GM21390 (cell line): ENCODE results near the gene CELA1.

Source experiments
- ATAC-seq: cut with Tn5 transposase; IDR thresholded peaks from one replicate; pipeline ENCODE4 v1.9.1; 2021; ENCODE audit not compliant: unreplicated experiment

CELA1 gene

DNA sequence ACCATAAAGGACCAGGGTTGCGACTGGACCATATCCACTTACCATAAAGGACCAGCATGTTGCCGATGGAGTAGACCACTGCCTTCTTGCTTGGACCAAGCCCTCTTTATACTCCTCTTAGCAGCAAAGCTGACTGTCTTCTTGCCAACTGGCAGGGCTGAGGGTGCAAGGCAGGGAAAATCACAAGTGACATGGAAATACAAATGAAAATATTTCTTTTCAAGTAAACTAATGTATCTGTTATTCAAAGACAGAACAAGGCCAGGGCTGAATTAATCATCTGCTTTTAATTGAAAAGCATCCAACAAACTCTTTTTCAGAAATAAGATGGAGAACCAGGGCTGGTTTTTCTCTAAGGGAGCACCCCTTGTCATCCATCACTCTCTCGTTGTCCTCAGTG is at the start of gene CELA1:
CELA1 (minus strand) TSS at position 99 of the 400 bp plus-strand sequence; CDS start at position 58, 41 bp downstream.
- no peak for ATAC-seq

DNA sequence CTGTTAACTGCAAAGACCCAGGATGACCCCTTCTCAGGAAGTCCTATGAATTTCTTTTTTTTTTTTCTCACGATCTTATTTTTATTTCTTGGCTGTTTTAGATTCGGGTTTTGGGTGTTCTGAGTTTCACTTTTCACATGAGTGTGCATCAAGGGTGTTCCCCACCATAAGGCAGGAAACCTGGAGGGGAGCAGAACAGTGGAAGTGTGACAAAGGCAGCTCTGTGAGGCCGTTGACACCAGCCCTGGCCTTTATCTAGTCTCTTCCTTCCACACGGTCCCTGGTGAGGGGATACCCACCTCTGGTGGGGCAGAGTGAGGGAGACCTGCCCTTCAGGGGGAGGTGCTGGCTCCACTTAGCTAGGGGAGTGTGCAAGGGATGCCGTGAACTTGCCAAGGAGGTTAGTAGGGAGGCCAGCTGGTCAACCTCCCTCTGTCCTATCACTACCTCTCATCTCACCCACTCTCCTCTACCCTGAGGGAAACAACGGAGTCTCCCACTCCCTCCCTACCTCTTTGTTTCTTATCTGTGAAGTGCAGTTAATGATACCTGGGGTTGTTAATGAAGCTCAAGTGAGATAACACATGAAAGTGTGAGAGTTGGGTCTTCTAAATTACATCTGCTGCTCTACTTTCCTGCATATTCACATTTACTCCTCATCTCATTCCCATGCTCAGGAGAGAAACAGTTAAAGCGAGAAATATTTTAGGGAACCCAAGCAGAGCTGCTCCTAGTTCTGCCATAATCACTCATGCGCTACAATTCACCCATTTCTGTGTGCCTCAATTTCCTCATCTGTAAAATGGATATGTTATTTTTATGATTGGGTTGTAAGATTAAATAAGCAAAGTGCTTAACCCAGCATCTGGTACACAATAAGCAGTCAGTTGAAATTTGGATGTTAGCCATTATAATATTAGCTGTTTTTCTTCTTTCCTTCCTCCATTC is 49.1 kb upstream of the CELA1 start:
- ATAC-seq, result no peak

DNA sequence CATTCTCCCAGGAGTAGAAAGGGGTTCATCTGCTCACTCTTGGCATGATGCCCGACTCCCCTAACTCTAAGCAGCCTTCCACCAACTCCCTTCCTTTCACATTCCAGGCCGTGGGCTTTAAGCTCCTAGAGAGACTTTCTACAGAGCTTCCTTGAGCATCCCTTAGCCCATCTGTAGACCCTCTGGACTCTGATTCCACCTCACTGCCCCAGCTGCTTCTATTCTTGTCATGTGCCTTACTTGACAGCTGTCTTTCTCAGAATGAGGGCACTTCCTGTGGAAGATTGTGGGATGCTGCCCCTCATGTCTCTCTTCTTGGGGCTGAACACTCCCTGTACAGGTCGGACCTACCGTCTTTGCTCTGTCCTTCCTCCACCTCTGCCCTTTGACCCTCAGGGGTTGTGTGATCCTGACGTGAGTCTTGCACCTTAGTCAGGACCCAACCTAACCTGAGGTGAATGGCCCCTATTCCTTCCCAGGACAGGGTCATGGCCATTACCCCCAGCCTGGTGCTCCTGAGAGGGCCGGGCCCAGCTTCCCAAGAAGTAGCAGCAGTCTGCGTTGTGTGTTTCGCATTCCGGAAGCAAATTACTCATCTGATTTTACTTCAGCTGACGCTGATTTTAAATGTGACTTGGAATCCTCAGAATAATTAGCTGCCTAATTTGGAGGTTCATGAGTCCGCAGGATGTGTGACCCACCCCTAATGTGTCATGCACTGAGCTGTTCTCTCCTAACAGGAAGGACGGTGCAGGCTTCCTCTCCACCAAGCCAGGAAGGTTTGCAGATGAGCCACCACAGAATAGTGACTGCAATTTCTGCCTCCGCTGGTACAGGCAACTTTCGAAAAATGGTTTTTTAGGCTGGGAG is 47.4 kb upstream of the CELA1 start:
- ATAC-seq, result no peak

DNA sequence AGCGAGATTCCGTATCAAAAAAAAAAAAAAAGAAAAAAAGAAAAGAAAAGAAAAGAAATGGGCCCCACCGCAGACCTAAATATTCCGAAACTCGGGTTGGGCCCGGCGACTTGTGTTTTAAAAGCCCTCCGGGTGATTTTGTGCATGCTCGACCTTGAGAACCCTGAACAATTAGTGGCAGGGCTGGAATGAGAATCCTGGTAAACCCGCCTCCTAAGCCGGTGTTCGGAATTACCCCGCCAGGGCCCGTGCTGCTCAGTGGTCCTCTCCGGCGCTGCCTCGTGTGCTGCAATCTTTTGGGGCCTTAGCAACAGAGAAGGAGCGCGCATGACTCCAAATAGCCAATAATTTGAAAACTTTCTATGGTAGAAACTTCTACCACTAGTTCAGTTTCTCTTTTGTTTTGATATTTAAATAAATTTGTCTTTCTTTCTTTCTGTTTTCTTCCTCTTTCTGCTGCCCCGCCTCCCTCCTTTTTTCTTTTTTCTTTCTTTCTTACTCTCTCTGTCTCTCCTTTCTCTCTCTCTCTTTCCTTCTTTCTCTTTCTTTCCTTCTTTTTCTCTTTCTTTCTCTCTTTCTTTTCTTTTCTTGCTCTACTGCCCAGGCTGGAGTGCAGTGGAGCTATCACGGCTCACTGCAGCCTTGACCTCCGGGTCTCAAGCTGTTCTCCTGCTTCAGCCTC is 46.2 kb upstream of the CELA1 start:
- ATAC-seq, result no peak

DNA sequence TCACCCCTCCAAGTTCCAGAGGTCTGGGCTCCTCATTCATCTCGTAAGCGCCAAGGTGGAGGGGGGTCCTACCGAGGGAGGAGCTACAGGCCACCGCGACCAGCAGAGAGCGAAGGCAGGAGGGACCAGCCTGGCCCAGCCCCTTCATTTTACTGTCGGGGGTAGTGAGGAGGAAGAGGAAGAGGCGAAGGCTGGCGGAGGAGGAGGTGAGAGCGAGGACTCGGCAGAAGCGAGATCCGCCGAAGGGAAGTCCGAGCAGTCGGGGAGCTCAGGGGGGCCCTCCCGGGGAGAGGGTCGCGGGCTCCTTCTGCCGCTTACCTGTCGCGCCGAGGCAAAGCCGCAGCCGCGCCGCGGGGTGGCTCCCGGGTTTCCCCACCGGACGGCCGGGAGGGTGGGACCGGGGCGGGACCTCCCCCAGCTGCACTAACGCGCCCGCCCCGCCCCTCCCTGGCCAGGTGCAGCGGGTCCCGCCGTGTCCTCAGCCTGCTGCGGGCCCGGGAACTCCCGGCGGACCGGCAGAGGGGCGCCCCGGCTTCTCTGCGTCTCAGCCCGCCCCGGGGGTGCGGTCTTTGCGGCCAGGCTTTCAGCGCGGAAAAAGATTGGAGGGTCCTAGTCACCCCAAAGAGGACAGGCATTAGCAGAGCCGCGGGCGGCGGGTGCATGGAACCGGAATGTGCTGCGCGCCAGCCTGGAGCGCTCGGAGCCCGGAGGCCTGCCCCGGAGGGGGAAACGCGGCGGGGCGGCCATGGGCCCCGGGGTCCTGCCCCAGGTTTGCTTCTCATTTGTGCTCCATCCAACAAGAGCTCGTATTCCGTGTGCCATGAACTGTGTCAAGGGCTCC is 45.0 kb upstream of the CELA1 start, which contains the start of gene GALNT6:
GALNT6 (minus strand) TSS at position 124 of the 841 bp plus-strand sequence. CDS start 11,625 bp downstream, outside the sequence.
- peak; percentile 41 for ATAC-seq

DNA sequence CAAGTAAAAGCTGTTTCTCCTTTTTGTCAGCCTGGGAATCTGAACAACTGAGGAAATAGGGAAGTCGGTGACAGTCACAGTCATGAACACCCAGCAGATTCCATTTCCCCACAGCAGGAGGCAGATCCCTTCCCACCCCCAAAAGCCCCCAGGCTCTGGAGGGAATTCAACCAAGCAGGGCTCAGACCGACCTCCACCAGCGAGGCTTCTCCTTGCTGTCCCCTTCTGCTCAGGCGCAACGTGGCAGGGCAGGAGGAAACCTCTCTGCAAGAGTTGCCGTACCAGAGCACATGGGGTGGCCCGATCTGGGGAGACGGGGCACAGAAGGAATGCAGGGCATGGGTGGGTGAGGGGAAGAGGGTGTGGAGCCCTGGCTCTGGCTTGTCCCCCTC is 44.4 kb upstream of the CELA1 start:
- ATAC-seq, result no peak

DNA sequence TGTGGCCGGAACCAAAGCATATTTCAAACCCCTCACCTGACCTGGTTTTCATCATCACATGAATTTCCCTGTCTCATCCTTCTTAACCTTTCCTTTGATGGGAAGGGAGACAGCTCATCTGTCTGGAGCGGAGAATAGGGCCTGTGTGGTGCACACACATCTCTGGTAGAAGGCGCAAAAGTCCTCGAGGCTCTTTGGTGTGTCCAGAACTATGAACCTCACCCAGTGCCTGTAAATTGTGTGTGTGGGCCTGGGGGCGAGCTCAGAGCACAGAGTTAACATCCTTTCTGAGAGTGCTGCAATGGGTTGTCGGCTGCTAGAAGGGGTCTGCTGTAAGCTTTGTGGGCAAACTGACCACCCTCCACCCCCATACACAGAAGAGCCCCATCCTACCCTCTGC is 44.0 kb upstream of the CELA1 start:
- no peak for ATAC-seq

DNA sequence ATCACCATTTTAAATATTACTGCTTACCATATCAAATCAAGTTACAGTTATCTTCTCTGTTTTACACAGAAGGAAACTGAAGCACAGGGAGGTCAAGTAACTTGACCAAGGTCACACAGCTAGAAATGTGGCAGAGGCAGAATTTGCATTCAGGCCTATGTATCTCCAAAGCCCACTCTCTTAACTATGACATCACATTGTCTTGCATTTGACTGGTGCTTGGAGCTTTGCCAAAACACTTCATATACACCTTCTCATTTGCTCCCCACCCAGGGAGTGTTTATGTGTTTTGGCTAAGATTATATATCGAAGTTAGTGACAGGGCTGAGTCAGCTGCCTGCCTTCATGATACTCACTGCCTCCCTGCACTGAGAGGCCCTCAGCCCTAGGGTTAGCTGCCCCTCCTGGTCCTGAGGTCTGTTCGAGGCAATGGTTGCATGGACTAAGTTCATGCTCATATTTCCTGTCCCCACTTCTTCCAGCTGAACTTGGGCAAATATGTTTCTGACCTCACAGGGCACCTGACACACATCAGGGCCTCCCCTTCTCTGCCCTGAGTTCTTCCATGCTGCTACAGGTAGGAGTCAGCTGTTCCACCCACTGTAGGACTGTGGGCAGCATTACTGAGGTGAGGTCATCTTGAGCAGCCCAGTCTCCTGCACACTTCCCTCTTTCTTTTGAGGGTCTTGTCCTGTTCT is 43.0 kb upstream of the CELA1 start:
- no peak for ATAC-seq

DNA sequence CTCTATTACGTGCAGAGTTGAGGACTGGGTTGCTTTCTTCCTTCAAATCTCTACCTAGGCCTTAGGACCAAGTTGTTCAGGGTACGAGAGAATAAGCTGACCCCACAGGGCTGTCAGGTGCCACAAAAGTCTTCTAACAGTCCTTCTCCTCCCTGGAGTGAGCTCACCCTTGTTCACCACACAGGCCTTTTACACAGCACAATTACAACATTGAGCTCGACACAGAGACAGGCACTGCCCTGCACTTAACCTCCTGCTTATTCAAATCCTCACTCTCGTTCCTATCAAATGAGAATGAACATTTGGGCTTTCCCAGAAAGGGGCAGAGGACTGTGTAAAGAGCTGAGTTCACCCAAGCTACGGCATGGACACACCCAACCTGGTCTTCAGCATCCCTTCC is 42.4 kb upstream of the CELA1 start:
- ATAC-seq, result no peak

DNA sequence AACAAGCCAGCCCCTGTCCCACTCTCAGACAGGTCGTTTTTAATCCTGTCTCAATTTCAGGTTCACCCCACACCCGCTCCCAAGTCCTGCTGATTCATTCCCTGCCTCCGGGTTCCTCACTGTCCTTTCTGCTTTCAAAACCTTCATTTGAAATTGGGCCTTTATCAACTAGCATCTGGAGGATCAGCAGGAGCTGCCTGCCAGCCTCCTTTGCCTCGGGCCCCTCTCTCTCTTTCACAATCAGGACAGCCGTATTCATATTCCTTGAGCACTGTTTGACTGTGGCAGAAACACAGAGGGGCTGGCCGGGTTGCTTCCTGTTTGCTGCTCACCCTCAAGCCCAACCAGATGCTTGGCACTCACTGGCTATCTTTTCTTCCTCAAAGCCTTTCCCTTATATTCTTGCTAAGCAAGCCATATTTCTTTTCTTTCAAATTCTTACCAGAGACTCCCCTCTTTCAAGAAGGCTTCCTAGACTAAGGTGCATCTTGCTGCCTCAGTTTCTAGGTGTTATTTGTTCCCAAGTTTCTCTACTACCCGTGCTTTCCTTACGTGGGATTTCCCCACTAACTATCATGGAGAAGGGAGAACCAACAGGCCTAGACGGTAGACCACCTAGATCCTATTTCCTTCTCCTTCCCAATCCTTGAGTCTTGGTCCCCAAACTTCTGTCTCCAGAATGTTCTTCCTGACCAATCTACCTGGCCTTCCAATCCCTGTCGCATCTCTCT is 41.8 kb upstream of the CELA1 start:
- ATAC-seq, result no peak

DNA sequence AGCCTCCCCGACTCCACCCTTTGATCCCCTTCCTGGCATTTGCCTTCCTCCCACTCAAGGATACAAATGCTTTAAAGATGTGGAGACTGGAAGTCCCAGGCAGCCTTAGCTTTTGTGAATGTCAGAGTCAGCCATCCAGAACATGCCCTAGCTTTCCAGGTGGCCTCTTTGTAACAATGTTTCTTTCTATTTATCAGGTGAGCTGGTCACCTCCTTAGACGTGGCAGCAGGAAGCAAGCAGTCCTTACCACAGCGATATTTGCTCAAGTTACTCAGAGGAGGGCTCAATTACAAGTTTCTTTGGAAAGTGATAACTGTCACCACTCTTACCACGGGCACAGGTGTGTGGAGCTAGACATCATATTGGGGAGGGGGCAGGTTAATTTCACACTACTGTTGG is 39.9 kb upstream of the CELA1 start:
- no peak for ATAC-seq

DNA sequence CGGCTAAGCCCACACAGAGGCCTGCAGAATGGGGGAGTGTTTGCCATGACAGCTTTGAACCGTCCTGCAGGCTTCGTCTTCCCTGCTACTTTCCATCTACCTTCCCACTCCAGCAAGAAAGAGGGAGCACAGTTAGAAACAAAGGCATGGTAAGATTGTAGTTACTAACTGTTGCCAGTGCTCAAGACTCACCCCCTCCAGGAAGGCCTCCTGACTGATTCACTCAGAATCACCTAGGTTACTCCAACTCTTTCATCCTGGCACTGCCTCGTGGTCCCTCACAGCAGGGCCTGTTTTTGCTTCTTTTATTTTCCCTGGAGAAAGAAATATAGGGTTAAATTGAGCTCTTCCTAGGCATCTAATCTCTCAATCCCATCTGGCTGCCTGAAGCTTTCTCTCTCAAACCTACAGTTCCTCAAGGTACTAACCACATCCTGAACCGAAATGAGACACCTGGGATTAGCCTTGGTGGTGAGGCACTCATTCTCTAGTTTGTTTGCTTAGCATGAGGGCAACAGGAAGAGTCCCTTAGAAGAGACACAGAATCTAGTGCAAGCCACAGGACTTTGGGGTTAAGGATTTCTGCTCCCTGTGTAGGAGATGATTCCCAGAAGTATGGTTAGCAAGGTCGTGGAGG is 36.9 kb upstream of the CELA1 start:
- no peak for ATAC-seq

DNA sequence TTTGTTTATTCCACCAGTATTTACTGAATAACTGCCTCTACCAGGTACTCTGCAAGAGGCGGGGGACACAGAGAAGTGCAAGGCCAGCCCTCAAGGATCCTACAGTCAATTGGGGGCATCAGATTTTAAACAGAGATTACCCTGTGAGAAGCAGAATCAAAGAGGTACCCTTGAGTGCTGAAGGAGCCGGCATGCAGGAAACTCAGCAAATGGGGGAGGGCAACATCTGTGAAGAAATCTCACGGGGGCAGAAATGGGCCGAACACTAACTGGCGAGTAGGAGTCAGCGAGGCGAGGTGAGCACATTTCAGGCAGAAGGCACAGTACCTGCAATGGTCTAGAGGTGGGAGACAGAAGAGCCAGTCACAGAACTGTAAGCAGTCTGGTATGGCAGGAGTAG is 35.7 kb upstream of the CELA1 start:
- ATAC-seq, result no peak

DNA sequence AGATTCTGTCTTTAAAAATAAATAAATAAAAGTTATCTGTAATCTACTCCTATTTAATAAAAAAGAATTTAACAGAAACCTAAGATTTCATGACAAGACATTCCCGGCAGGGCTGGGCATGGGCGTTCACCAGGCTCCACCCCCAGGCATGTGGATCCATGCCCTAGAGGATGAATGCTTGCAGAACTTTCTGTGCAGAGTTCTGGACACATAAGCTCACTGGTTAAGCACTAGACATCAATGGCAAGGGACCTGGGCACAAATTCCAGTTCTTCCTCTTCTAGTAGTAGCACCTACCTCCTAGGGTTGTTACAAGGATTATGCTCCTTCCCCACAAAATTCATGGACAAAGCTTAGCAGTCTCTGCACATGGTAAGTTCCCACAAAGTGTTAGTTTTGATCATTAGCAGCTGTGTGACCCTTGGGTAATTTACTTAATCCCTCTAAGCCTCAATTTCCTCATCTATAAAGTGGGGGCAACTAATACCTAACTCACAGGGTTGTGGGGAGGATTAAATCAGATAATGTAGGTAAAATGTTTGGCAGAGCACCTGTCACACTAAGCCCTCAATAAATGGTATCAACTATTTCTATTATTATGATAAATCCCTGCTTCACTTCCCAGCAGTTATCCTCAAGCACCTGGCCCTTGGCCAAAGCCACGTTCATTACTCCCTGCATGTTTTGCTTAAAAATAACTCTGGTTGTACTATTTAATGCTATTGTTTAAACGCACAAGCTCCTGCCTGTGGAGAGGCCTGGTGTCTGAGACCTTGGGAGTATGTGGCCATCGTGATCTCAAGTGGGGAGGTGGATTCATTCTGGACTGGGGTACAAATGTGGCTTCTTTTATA is 35.0 kb upstream of the CELA1 start:
- no peak for ATAC-seq

DNA sequence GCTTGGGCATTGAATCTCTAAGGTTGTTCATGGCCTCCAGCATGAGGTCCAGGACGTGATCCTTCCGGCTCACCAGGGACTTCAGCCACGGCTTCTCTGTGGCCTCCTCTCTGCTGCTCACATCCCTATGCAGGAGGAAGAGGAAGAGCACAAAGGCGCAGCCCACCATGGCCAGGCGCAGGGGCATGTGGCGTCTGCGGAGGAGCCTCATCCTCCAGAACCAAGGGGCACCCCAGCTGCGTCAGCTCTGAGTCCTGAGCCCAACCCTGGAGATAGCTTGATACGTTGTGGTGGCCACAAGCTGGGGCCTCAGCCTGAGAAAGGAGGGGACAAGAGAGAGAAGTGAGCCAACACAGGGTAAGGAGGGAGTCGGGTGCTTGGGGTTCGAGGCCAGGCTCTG is 33.1 kb upstream of the CELA1 start:
- no peak for ATAC-seq

DNA sequence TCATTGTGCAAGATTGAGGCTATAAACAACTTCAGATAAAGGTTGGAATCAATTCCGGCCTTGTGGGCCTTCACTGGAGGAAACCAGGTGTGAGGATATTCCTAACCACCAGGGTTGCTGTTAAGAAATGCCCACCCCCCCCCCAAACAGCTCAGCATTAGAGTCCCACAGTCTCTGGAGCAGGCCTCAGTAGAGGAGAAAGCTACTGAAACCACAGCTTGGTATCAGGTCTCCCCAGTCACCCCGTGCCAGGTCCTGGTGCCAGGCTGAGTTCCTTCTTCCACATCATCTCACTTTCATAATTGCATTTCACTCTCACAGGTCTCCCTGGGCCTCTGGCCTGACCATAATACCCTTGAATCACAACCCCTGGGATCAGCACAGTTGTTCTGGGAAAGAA is 32.3 kb upstream of the CELA1 start:
- no peak for ATAC-seq

DNA sequence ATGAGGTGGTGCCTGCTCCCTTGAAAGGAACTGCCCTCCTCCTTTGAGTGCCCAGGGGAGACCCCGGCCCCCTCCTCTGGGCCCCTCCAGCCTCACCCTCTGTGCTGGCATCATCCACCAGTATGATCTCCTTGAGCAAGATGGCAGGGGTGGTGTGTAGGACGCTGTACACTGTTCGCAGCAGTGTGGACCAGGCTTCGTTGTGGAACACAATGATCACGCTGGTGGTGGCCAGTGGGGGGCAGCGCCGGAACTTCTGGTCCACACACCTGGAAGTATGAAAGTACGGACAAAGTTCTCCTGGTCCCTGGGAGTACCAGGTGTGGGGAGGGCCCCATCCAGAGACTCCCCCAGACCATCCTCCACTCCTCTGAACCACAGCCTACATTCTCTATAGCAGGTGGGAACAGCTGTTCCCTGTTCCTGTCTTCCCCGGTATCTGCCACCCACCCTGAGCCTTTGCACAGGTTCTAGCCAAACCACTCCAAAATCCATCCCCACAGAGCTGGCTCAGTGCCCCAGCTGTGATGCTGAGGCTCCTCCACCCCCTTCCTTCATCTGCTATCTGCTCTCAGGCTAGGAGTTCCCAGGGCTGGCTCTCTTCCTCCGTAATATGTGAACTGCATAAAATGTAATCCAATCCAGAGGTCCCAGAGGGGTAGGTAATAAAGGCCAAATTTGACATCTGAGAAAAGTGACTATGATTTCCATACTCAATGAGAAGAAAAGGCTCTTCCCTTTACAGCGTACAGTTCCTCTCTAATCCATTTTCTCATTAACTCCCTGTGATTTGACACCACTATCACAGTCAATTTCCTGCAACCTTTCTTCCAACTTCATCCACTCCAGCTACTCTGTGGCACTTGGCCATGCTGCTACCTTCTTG is 30.9 kb upstream of the CELA1 start:
- no peak for ATAC-seq
